GM19240 (cell line): ENCODE measurements around the gene KIF3A.

Experiments used
- DNase-seq: peaks from one replicate; pipeline ENCODE4 v3.0.0; 2011; ENCODE audit warnings: low spot score; ENCODE audit not compliant: insufficient read length

KIF3A gene

GRCh38 chr5:132679166-132679565, 58.2 kb downstream of the KIF3A start:
- no peak for DNase-seq

GRCh38 chr5:132678735-132679134, 58.6 kb downstream of the KIF3A start:
- DNase-seq: no peak

- DNase-seq: no peak
Measured at GRCh38 chr5:132677682-132678400, 59.5 kb downstream of the KIF3A start.

- no peak for DNase-seq
Measured at GRCh38 chr5:132677191-132677590, 60.2 kb downstream of the KIF3A start.

- DNase-seq: no peak
Measured at GRCh38 chr5:132675936-132676689, 61.2 kb downstream of the KIF3A start.

GRCh38 chr5:132674671-132675506, 62.5 kb downstream of the KIF3A start:
- peak; percentile 69 for DNase-seq

- DNase-seq: no peak
Measured at GRCh38 chr5:132673939-132674630, 63.3 kb downstream of the KIF3A start, which contains the start of gene IL4. TSS of gene IL4 (plus strand) at chr5:132673989. CDS start at chr5:132674051, 62 bp downstream.

- no peak for DNase-seq
Measured at GRCh38 chr5:132673488-132673887, 63.9 kb downstream of the KIF3A start.

GRCh38 chr5:132671000-132671399, 66.3 kb downstream of the KIF3A start:
- DNase-seq: no peak

- DNase-seq: no peak
Measured at GRCh38 chr5:132669966-132670882, 67.1 kb downstream of the KIF3A start.

GRCh38 chr5:132669455-132669820, 67.9 kb downstream of the KIF3A start:
- DNase-seq: no peak

GRCh38 chr5:132668706-132669454, 68.5 kb downstream of the KIF3A start:
- DNase-seq: no peak

- no peak for DNase-seq
Measured at GRCh38 chr5:132667761-132668705, 69.3 kb downstream of the KIF3A start.

GRCh38 chr5:132667309-132667708, 70.0 kb downstream of the KIF3A start:
- no peak for DNase-seq

- DNase-seq: no peak
Measured at GRCh38 chr5:132666310-132667123, 70.8 kb downstream of the KIF3A start.

- DNase-seq: no peak
Measured at GRCh38 chr5:132665574-132666080, 71.7 kb downstream of the KIF3A start.

GRCh38 chr5:132664696-132665209, 72.6 kb downstream of the KIF3A start:
- DNase-seq: no peak
